ENCODE data around the gene PALM3.

Gene PALM3

GRCh38 chr19:14085309-14085995 is 23.6 kb upstream of the PALM3 start, which contains the start of gene C19orf67:
TSS of gene C19orf67 (minus strand) at chr19:14085783. CDS start at chr19:14085627, 156 bp downstream.
- Histone ChIP-seq H3K9me3 (ENCODE audit: severe bottlenecking) (no peaks in the 10 kb centered on the region), H3K4me1 (ENCODE audit: insufficient read depth, poor library complexity, severe bottlenecking) (no peaks in the 10 kb centered on the region), H3K27ac (ENCODE audit: poor library complexity, severe bottlenecking) (no peak within 1 kb of the TSS), H3K27me3 (ENCODE audit: insufficient read depth, poor library complexity, severe bottlenecking) (no peaks in the 10 kb centered on the region), H3K36me3 (ENCODE audit: low read depth) (peaks cover 20% of the 10 kb centered on the region), H3K4me3 (ENCODE audit: severe bottlenecking) (no peak within 1 kb of the TSS)
- ATAC-seq (ENCODE audit: low read depth) (no peak), DNase-seq (ENCODE audit: low spot score) (no peak)
- TF ChIP-seq CTCF (IDR thresholded peaks at IDR 0.05; ENCODE audit: poor library complexity, severe bottlenecking) = no peak

- TF ChIP-seq CTCF (IDR thresholded peaks at IDR 0.05; ENCODE audit: poor library complexity, severe bottlenecking) = no peak
- Histone ChIP-seq H3K4me1 (ENCODE audit: insufficient read depth, poor library complexity, severe bottlenecking) (no peaks in the 10 kb centered on the region), H3K9me3 (ENCODE audit: severe bottlenecking) (no peaks in the 10 kb centered on the region), H3K27me3 (ENCODE audit: insufficient read depth, poor library complexity, severe bottlenecking) (no peaks in the 10 kb centered on the region), H3K4me3 (ENCODE audit: severe bottlenecking) (peak overlapping the region; percentile 62), H3K36me3 (ENCODE audit: low read depth) (peaks cover 3% of the 10 kb centered on the region), H3K27ac (ENCODE audit: poor library complexity, severe bottlenecking) (no peak overlapping the region)
- ATAC-seq (ENCODE audit: low read depth) = no peak
- no peak for DNase-seq (ENCODE audit: low spot score)
These were observed 20.7 kb upstream of the PALM3 start for GRCh38 chr19:14082675-14082960.

- Histone ChIP-seq H3K36me3 (ENCODE audit: low read depth) (no peaks in the 10 kb centered on the region), H3K27me3 (ENCODE audit: insufficient read depth, poor library complexity, severe bottlenecking) (no peaks in the 10 kb centered on the region), H3K27ac (ENCODE audit: poor library complexity, severe bottlenecking) (peak overlapping the region; percentile 35), H3K4me1 (ENCODE audit: insufficient read depth, poor library complexity, severe bottlenecking) (no peaks in the 10 kb centered on the region), H3K9me3 (ENCODE audit: severe bottlenecking) (no peaks in the 10 kb centered on the region), H3K4me3 (ENCODE audit: severe bottlenecking) (peak overlapping the region; percentile 62)
- no peak for TF ChIP-seq CTCF (IDR thresholded peaks at IDR 0.05; ENCODE audit: poor library complexity, severe bottlenecking)
- DNase-seq (ENCODE audit: low spot score) = no peak
- ATAC-seq (ENCODE audit: low read depth) = peak; percentile 27
These were observed 20.2 kb upstream of the PALM3 start for GRCh38 chr19:14081797-14082674.

- H3K27me3 ChIP-seq (ENCODE audit: insufficient read depth, poor library complexity, severe bottlenecking) = no peaks in the 10 kb centered on the region
- ATAC-seq (ENCODE audit: low read depth) = peak; percentile 92
- H3K4me1 ChIP-seq (ENCODE audit: insufficient read depth, poor library complexity, severe bottlenecking) = no peaks in the 10 kb centered on the region
- no peaks in the 10 kb centered on the region for H3K36me3 ChIP-seq (ENCODE audit: low read depth)
- peak overlapping the region; percentile 35 for H3K27ac ChIP-seq (ENCODE audit: poor library complexity, severe bottlenecking)
- TF ChIP-seq CTCF (IDR thresholded peaks at IDR 0.05; ENCODE audit: poor library complexity, severe bottlenecking) = no peak
- H3K9me3 ChIP-seq (ENCODE audit: severe bottlenecking) = no peaks in the 10 kb centered on the region
- peak; percentile 95 for DNase-seq (ENCODE audit: low spot score)
- H3K4me3 ChIP-seq (ENCODE audit: severe bottlenecking) = peak overlapping the region; percentile 62
These were observed 19.3 kb upstream of the PALM3 start for GRCh38 chr19:14080887-14081796.
